GM18907 (cell line): ENCODE results near the gene POU6F2.

Experiments
- ATAC-seq: cut with Tn5 transposase; IDR thresholded peaks from one replicate; pipeline ENCODE4 v1.9.1; 2021; ENCODE audit warnings: mild to moderate bottlenecking, moderate library complexity; ENCODE audit not compliant: unreplicated experiment

POU6F2 gene

DNA sequence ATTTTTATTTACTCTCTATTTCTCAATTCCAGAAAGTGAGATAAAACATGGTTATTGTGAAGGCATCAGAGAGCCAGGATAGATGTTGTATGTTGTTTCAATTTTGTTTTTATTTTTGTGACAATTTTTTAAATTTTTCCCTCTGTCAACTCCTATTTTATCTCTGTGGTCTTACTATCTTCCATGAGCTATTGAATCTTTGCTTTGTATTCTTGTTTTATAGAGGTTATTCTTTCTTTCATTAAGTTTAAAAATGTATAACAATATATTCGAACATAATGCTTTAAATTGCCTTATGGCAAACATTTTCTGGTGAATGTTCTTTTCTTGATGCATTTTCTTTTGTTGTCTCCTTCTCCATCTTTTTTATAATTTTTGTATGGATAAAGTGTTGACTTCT, 78.4 kb downstream of the POU6F2 start:
- ATAC-seq, result no peak

GRCh38 chr7:39062811-39063210, 85.1 kb downstream of the POU6F2 start:
- no peak for ATAC-seq

- ATAC-seq, result no peak
Observed at GRCh38 chr7:39069031-39069430, 91.3 kb downstream of the POU6F2 start.

DNA sequence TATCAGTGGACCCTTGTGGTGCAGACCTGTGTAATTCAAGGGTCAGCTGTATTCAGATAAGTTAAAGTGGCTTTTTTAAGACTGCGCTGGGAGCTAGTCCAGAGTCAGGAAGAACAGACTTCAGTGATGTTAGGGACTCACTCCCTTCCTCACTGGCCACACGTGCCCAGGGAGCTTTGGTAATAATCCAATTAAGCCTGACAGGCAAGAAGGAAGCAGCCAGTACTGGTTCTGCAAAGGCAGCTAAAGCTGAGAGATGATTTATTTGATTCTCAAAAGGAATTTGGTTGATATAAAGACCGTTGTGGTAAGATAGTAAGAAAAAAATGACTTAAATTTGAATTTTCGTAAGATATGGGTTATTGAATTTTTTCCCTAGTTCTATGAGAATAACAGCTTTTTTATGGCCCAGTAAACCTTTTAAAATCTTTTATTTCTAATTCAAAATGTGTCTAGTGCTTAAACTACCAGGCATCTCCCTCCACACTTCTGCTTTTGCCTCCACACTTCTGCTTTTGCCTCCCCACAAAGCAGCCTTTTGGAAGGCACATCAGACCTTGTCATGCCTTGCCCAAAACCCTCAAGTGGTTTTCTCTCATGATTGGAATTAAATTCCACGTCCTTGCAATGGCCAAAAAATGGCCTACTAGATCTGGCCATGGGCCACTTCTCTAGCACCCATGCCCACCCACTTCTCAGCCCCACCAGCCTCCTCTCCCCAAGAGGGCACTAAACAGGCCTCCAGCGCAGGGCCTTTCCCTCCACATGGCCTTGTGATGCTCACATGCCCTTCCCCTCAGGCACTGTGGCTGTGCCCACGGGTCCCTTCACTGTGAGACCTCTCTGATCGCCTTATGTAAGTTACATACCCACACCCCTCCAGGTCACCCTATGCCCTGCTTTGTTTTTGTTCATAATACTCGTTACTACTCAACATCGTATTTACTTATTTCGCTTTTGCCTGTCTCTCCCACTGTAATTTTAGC, 92.5 kb downstream of the POU6F2 start:
- no peak for ATAC-seq

DNA sequence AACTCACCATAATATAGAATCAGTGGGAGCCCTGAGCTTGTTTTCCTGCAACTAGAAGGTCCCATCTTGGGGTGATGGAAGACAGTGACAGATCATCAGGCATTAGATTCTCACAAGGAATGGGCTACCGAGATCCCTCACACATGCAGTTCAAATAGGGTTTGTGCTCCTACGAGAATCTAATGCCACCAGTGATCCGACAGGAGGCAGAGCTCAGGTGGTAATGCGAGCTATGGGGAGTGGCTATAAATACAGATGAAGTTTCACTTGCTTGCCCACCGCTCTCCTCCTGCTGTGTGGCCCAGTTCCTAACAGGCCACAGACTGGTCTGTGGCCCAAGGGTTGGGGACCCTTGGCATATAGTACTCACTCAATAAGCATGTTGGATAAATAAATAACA, 93.4 kb downstream of the POU6F2 start:
- ATAC-seq, result no peak

- ATAC-seq, result no peak
Observed at GRCh38 chr7:39073432-39073831, 95.7 kb downstream of the POU6F2 start.

DNA sequence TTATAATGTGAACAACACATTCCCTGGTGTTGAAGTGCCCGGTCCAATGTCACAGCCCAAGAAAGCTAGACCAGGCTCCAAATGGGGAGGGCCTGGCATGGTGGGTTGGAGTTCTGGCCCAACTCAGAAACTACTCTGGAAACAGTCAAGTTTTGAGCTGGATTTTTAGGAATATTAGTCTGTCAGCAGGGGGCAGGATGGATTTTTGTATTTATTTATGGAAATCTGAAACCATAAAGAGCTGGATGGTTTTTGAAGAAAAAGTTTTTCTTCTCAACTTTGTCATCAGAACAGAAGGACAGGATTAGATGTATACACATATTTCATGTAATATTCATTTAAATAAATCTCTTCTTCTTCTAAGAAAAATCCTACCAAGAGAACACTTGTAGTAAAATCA, 97.5 kb downstream of the POU6F2 start:
- ATAC-seq, result no peak

GRCh38 chr7:39083781-39084180, 106.1 kb downstream of the POU6F2 start:
- no peak for ATAC-seq

GRCh38 chr7:39084349-39084748, 106.6 kb downstream of the POU6F2 start:
- ATAC-seq, result no peak

DNA sequence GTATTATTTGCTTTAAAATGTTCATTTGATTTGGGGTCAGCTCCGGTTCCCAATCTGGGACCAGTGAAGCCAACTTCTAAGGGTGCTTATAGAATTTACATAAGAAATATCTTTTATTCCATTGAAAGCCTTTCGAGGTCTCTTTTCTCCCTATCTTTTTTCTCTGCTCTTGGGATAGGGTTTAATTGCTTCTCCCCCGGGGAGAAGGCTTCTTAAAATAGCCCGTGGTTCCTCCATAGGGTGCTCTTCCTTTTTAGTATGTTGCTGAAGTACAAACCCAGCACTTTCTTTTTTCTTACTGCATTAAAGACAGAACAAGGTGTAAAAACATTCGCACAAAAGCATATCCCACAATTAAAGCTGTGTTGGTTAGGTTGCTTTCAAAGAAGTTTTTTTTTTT, 107.5 kb downstream of the POU6F2 start:
- ATAC-seq, result no peak

- no peak for ATAC-seq
Observed at GRCh38 chr7:39085590-39086049, 107.9 kb downstream of the POU6F2 start.

DNA sequence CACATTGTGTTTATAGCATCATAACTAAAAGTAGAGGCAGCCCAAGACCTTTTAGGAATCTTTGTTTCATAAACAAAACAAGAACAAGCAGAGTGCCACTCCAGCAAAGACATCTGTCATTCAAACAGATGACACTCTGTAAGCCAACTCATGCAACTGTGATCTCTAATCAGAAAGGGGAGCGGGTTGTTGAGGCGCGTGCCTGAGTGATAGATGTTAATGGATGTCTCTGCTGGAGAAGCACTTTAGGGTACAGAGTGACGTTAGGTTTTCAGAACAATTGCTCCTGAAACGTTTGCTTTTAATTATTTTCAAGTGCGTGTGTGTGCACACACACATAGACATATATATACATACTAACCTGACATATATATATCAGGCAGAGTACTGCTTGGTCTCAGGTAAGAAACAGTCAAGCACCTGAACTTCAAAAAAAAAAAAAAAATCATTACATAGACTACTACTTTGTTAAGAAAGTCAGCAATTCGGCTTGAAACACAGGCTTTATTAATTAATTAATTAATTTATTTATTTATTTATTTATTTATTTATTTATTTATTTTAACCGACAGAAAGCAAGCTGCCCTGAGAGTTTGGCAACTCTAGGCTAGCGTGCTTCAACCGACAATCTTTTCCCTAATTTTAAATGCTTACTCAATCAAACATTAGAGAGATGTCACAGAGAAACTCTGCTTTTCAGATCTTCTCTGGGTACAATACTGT, 109.1 kb downstream of the POU6F2 start:
- ATAC-seq, result no peak

DNA sequence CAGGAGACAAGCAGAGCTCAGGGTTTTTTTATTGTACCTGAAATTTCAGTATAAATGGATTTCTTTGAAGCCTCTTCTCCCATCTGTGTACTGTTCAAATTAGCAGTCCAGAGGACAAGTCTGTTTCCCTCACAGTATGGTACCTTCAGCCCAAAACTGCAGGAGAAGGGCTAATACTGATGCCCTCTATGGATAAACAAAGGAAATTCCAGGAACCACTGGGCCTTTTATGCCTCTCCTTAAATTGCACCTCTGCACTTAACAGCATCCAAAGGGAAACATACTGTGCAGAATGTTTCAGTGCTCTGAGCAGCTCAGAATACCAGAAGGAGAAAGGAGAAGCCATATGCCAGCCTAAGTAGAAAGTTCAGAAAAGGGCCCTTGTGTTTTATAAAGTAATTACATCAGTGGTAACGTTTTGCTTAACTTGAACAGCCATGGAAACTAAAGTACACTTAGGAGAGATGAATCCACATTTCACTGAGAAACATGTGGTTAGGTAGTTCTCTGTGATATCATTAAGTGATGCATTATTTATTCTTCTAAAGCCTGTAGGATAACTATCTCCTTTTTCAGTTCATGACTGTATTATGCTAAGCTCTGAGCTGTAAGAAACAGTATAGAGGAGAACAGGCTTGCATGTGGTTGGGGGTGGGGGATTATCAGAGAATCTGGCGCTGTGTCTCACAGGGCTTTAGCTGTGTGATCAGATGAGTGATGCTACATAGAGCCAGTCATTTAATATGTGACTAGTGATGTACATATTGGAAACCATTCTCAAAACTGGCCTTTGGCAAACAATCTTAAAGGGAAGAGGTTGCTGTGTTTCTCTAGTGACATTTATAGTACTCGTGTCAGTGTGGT, 111.3 kb downstream of the POU6F2 start:
- no peak for ATAC-seq

- ATAC-seq, result no peak
Observed at GRCh38 chr7:39091145-39091544, 113.4 kb downstream of the POU6F2 start.

GRCh38 chr7:39091774-39092173, 114.1 kb downstream of the POU6F2 start:
- no peak for ATAC-seq

DNA sequence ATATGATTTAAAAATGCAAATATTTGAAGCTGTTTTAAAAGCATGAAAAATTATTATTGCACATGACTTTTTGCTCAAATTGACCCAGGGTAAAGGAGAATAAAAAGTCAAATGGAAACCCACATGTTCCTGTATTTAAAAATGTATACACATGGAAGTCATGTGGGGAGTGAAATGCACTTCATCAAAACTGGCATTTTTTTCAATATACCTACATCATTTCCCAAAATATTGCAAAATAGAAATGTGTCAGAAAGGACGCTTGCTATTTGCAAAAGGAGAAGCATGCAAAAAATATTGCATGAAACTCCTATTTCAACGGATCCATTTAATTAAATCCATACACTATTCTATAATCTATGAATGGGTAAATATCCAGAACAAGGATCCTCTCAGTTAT, 117.0 kb downstream of the POU6F2 start:
- no peak for ATAC-seq

DNA sequence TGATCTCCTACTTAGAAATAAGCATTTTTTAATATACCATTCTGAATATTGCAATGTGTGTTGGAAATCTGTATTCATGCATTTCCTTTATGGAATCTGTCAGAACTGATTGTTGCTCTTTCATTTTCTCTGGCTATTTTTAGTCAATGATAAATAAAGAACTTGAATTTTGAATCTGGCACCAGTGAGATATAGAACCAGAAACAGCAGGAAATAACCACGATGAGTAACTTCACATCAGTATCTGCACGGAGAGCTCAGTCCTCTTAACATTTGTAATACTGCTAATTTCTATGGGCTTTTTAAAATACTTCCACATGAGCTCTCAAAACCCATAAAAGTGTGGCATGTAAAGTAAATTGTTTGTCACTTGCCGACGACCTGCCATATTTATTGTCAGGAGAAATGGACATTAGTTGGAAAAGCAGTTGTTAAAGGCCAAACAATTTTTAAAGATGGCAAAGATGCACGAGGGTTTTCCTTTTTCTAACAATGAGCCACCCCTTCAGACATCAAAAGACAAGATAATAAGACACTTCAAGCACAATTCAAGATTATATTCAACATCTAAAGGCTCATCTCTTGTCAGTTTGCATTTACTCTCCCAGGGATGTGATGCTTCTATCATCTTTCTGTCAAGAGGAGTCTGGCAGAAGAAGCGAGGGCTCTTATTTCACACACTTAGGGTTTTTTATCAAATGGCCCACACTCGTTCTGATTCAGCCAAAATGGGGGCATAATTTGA, 118.3 kb downstream of the POU6F2 start:
- no peak for ATAC-seq

- ATAC-seq, result no peak
Observed at GRCh38 chr7:39098506-39098905, 120.8 kb downstream of the POU6F2 start.

DNA sequence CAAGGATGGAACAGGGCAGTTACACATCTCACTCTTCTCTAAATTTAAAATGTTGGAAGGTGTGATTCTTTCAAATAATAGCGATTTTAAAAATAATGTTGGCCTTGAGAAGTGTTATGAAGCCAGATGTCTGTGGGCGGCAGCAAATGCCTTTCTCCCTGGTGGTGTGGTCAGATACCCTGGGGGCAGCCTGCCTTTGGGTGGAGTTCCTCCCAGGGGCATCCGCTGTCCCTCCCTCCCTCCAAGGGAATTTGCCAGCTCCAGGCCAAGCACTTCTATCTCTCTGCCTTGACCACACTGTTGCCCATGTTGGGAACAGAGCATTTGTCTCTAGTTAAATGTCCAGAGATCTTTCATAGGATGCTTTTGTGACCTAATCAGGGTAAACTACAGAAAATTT, 121.4 kb downstream of the POU6F2 start:
- ATAC-seq, result no peak

GRCh38 chr7:39100270-39100669, 122.6 kb downstream of the POU6F2 start:
- no peak for ATAC-seq
